Measurements from ENCODE around the gene ERCC3.

DNA sequence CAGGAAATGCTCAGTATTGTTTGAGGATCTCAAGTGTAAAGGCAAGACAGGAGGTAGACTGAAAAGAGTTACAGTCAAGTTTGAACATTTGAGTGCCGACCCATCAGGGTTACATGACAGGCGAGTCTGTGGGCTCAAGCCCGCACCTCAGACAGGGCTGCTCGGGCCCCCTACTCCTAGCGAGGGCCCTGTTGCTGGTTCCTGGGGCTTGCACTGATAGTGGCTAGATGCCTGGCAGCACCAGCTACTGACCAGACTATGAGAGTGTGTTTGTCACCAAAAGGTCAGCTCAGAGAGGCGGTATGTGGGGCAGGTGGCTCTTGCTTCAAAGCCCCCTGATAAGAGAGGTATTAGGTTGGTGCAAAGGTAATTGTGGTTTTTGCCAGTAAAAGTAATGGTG lies 38.2 kb downstream of the ERCC3 start:
- TF ChIP-seq CTCF (IDR thresholded peaks at IDR 0.05) (no peak), EZH2 (IDR thresholded peaks at IDR 0.05) (no peak)
